ENCODE data around the gene CIT.

The CIT gene

DNA sequence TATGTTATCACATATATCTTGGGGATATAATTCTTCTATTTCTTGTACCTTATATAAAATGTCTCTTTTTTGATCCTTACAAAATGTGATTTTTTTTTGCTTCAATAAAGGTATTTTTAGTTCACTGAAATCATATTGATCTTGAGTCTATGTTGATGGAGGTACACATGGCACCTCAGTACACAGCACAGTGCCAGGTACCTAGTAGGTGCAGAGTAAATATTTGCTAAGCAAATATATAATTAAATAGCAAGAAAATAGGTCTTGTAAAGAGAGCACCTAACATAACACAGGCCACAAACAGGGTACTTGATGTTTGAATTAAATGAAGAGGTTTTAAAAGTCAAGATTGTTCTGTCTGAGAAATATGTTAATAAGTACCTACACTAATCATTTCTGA, 69.7 kb downstream of the CIT start:
- TF ChIP-seq CTCF (IDR thresholded peaks at IDR 0.05; ENCODE audit: low read depth, low read length): no peak
- no peak overlapping the region for H3K4me3 ChIP-seq (ENCODE audit: low read depth, low read length)

- peak; percentile 19; the same call in 1 of the 2 replicates for TF ChIP-seq CTCF (IDR thresholded peaks at IDR 0.05; ENCODE audit: low read depth, low read length)
- H3K4me3 ChIP-seq (ENCODE audit: low read depth, low read length): peak overlapping the region; percentile 20; the same call in 1 of the 2 replicates
Observed at GRCh38 chr12:119804011-119804641, 73.0 kb downstream of the CIT start.

DNA sequence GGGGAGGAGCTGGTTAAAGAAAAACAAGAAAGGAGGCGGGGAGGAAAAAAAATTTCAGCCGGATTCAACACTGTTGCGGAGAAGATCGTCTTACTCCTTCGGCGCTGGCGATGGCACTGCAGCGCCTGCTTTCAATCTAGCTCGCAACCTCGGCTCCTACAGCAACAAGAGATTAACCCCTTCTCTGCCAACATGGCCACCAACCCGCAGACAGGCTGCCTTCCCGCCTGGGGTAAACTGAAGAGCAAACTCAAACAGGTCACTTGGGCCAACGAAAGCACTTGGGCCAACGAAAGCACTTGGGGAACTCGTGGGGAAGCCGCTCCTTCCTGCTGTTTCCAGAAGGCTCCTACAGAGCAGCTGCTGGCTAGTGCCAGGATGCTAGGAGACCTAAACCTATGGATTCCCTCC, 73.7 kb downstream of the CIT start:
- no peak for TF ChIP-seq CTCF (IDR thresholded peaks at IDR 0.05; ENCODE audit: low read depth, low read length)
- no peak overlapping the region for H3K4me3 ChIP-seq (ENCODE audit: low read depth, low read length)

DNA sequence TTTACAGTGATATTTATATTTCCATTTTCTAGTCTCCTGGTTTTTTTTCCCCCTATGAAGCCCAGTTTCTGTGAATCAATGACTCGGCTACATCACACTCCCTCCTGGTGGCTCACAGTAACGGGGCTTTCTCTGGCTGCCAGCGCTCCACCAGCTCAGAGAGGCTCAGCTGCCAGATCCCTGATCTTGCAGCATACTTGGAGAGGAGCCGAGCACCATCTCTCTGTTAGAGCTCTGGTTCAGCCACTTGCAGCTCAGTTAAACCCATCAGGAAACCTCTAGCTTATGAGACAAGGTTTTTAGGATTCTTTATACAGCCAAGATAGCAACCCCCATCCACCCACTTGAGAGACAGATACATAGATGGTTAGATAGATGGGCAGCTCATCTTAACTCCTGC, 74.6 kb downstream of the CIT start:
- H3K4me3 ChIP-seq (ENCODE audit: low read depth, low read length): no peak overlapping the region
- TF ChIP-seq CTCF (IDR thresholded peaks at IDR 0.05; ENCODE audit: low read depth, low read length): no peak

DNA sequence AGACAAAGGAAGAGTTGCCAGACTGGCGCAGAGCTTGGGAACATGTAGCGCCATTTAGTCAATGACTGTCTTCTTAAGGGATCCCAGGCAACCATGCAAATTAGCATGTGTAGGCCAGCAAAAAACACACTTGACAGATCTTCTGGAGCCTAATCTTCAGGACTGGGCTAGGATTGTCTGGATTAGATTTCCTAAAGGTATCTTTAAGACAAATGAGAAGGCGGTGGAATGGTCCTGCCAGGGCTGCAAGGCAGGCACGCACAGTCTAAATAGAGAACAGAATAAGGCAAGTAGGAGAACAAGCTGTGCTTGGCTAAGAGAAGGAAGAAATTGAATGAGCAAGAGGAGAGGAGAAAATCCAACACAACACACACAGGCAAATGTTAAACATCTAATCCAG, 80.0 kb downstream of the CIT start:
- no peak for TF ChIP-seq CTCF (IDR thresholded peaks at IDR 0.05; ENCODE audit: low read depth, low read length)
- H3K4me3 ChIP-seq (ENCODE audit: low read depth, low read length): no peak overlapping the region

- H3K4me3 ChIP-seq (ENCODE audit: low read depth, low read length): no peak overlapping the region
- TF ChIP-seq CTCF (IDR thresholded peaks at IDR 0.05; ENCODE audit: low read depth, low read length): no peak
Observed at GRCh38 chr12:119796292-119796691, 80.8 kb downstream of the CIT start.

- no peak for TF ChIP-seq CTCF (IDR thresholded peaks at IDR 0.05; ENCODE audit: low read depth, low read length)
Observed at GRCh38 chr12:119791453-119791852, 85.7 kb downstream of the CIT start.

More at GRCh38 chr12:119791453-119791852, 85.7 kb downstream of the CIT start:
- no peak overlapping the region for H3K4me3 ChIP-seq (ENCODE audit: low read depth, low read length)

Data from WI38 (cell line).